Hematopoietic multipotent progenitor cell treated with erythropoietin and hydrocortisone succinate and interleukin-3 and kit ligand, for 15 days (in vitro differentiated cells): ENCODE results near the gene SRI.

Experiments
- DNase-seq: peaks from one replicate; pipeline ENCODE4 v3.0.0-alpha.2; 2015; ENCODE audit warnings: low spot score

Gene SRI

DNA sequence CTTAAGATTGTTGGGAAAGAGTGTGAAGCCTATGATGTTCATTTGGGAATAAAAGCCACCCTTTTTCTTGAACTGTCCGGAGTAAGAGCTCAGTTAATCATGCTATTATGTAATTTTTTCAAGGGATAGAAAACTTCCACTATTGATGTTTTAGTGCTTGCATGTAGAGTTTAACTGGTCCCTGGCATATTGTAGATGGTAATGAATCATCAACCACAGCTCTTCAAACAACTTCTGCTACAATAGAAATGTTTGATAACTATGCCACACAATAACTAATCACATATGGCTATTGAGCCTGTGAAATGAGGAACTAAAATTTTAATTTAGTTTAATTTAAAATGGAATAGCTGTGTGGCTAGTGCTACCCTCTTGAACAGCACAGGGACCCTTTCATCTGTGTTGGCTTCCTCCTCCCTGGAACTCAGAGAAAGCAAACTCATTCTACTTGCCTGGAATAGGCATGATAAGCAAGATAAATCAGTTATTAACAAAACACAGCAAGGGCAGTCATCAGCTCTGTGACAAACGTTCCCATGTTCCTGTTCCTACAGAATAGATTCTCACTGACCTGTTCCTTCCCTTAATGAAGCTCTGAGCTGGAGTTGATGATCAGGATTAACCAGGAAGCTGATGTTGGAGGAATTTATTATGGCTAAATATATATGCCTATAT is 4.9 kb upstream of the SRI start:
- DNase-seq = no peak

DNA sequence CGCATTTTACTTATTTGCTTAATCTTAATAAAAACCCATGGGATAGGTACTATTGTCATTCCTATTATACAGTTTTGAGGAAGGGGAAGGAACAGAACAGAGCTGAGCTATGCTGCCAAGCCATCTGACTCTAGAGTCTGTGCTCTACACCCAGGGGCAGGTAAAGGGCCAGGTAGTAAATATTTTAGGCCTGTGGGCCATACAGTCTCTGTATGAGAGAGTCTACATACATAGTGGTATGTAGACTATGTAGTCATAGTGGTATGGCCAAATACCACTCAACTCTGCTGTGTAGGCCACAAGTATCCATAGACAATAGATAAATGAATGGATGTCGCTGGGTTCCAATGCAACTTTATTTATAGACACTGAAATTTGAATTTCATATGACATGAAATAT is 3.4 kb upstream of the SRI start:
- no peak for DNase-seq

DNA sequence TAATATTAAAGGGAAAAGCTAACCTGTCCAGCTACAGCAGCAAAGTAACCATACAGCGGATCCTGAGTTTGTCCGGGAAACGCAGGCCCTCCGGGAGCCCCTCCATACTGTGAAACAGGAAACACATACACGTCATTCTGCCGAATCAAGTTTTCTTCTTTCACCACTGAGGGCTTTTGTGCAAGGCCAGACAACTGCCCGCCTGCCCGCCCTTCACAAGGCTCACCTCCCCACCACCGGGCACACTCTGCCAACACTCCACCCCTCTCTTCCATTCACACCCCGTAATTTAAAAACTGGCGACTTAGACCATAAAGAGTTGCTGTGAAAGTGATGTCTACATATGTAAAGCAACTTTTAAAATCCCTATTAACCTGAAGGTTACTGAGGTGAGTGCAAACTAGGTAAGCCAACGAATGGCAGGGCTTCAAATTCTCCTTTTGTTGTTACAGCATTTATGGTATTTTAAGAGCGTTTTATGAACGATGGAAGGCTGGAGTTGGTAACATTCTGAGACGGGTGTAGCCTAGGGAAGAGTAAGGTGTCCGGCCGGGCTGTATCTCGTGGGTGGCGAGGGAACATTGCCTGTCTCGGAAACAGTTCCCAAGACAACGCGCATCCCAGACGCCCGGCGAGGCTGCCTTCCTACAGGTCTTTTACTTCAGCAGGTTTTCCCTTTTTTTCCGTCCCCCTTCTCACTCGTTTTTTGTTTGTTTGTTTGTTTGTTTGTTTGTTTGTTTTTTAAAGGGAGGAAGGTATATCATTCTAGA is 817 bp downstream of the SRI start:
- peak; percentile 54 for DNase-seq

DNA sequence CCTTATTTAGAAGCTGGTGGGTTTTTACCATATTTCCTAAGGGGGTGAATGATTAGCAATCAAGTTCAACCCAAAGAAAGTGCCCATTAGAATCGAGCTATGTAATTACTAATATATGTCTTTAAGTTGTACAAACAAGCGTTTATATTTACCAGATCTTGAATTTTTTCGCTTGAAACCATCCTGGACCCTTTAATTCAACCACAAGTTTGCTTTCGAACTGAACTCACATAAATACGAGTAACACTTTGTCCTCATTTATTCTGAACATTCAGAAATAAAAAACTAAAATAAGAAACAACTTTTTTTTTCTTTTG is 1.5 kb downstream of the SRI start:
- no peak for DNase-seq

DNA sequence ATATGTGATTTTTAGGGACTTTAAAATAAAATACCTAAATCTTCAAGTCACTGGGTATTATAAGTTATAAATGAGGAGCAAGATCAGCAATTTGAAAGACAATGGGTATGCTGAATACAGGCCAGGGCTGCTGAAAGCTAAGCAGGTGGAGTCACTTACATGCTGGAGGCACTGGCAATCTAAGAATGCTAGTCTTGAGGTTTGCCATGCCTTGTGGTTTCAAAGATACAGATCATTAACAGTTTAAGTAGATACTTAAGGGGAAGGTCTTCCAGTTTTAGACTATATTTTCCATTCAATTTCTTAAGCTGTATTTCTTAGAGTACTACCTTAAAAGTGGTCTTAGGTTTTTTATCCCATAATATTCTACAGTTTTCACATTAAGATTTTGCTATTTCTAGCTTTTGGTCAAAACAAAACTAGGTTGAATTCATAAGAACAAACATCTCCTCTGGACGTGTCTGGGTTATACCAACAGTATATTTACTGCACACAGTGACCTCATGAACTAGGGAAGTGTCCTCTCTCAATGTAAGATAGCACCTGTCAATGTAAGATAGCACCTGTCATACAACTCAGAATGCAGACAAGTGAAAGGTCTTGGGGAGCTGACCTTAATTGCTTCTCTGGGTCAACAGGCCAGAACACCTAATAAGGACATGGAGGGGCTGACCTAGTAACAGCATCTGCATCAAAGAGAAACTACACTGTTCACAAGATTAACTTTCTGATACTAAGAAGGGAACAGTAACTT is 2.0 kb downstream of the SRI start:
- DNase-seq = peak; percentile 27

DNA sequence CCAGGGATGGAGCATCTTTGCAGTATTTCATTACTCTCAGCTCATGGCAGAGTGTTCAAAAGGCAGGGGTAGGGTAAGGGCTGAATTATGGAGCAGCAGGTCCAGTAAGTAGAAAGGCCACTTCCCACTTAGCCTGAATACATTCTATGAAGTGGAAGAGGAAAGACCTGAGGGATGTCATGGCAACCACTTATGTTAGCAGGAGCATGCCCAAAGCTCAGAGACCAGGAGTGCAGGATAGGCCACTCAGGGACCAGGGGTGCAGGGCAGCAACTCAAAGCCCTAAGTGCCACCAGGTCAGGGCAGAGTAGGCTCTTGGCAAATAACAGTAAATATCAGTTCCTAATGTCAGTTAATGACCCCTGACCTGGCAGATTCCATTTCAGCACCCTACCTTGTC is 3.6 kb downstream of the SRI start:
- no peak for DNase-seq

DNA sequence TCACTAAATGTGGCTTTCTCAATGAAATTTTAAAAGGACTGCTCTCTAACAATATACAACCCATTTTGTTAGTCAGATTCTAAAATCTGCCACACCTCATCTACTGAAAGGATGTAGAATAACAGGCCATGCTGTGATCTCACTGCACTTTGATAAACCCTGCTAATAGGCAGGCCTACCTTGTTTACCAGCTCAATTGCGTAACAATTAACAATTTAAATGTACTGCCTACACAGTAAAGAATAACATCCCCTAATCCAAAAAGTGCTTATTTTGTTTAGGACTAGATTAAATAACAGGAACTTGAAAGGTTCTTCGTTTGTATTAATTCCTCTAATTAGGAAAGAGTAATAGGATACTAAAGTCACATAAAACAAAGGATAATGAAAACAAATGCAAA is 4.5 kb downstream of the SRI start:
- DNase-seq = no peak

DNA sequence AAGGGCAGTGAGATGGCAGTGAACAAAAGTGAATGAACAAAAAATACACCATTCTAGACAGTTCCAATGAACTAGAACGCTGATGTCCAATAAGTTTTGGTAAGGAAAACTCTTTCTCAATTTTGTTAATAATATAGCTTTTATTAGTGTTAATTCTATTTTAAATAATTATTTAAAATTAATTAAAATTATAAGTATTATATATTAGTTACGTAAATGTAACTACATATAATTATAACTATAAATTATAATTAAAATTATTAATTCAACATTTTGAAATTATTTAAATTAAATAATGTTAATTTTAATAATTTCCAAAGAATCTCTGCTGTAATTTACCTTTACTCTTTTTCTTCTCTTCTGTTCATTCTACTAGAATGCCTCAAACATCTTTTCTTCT is 5.4 kb downstream of the SRI start:
- DNase-seq = no peak

DNA sequence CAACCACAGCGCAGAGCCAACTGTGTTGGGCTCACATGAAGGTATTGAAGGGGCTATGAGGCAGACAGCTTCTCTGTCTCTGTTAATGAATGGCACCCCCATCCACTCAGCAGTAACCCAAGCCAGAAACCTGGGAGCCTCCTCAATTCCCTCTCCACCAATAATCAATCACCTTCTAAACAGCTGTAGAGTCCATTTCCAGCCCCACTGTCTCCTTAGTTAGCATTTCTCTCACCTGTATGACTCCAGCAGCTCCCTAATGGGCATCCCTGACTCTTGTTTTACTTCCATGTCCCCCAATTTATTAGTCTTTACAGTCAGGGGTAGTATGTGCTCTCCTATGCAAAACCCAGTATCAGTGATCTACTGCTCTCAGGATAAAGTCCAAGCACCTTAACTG is 6.9 kb downstream of the SRI start:
- DNase-seq = no peak

DNA sequence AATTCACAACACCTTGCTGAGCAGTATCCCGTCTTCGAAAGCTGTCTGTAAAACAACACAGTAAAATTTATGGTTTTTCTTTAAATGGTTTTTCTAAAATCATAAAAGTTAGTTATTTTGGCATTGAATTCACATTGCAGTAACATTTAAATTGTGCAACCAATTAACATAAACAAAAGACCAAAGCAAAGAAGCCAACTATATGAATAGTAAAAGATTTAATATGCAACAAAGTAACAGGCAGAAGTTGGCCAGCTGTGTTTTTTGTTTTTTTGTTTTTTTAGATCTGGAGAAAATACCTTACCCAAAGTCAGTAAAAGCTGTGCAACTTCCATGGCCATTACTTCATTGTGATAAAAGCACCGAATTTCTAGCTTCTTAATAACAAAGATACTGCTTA is 11.3 kb downstream of the SRI start:
- DNase-seq = no peak

DNA sequence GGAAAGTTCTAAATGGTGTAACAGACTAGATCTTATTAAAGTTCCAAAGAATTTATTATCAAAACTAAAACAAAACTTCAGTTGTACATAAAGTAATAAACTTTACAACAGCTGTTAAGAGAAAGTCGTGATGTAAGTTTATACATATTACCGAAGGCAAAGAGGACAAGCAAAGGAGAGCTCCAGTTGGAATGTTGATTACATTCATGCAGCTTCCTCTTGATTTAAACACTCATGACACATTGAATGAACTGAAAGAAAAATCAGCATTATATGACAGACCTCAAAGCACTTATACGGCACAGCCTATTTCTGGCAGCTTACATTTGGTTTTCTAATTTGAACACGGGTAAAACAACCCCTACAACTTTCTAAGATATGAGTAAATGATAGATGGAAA is 13.6 kb downstream of the SRI start:
- DNase-seq = no peak

DNA sequence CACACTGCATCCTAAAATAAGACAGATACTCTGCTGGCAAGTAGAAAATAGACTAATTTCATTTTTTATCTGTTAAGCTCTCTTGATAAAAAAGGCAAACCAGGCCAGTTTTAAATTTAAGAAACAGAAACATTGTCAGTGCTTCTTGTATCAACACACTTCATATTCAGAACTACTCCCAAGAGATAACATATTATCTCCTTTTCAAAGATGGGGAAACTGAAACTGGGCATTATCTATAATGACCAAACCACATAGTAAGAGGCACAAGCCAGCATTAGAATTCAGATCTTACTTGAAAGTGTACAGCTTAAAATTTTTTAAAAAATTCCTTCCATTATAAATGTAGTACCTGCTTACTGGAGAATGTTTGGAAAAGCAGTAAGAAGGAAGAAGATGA is 14.7 kb downstream of the SRI start:
- peak; percentile 66 for DNase-seq

DNA sequence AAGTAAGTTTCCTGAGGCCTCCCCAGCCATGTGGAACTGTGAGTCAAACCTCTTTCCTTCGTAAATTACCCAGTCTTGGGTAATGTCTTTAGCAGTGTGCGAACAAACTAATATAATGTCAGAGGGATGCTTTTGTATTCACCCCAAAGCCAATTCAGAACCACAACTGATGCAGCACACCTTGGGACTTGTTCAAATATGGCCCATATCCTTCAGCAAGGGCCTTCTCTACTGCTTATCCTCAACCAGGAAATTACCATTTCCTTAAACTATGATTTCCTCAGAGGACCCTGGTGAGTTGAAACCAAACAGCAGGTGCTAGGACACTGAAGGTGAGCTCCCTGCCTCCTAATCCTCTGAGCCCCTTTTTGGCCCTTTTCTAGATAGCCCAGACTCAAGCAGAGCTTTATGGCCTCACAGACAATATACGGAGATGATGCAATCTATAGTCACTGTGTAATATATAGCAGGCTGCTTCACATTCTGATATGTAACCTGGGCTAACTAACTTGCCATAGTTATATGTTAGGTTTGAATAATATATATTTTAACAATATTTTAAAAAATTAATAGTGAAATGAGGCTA is 15.2 kb downstream of the SRI start:
- peak; percentile 54 for DNase-seq

DNA sequence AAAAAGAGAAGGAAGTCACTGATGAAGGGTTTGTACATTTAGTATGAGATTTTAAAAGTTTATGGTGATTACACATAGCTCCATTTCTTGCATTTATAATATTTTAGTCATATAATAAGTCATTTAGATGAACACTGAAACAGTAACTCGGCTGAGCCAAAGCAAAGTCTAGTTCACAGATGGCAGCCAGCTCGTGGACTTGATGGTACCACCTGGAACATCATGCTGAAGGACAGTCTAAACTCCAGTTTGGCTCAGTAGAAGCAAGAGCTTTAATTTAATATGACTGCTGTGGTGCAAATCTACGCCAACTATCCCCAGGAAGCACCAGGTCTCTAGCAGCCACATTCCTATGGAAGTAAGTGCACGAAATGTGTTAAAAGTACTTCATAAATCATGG is 16.4 kb downstream of the SRI start:
- no peak for DNase-seq

DNA sequence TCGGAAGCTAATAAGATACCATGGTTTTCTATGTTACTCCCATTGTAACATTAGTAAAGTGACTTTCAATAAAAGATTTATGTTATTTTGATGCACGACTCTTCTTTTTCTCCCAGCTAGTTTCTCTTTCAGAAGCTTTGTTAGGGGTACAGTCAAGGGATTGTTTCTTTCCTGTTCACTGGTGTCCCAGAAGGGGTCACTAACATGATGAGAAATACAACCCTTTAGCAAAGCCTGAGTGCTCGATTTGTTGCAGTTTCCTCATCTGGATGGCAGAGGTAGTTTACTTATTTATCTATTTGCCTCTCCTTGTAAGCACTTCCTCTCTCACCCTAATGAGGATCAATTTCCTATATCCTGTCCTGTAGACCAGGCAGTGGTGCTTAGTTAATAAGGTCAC is 17.0 kb downstream of the SRI start:
- no peak for DNase-seq

DNA sequence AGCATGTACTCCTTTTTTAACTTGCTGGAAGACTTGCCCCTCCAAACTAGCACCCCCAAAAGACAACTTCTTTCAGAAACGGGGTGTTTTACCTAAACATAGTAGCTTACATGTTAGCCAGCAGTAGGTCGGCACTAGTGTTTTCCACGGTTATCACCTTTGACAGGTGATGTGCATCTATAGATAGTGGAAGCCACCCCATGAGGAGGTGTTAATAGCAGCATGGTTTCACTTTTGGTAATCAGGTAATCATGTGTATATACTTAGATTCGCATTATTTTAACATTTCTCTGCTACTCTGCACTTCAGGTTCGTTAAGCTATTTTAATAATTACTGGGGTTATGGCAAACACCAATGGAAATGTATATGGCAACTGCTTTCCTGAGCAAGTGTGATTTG is 17.6 kb downstream of the SRI start:
- no peak for DNase-seq

DNA sequence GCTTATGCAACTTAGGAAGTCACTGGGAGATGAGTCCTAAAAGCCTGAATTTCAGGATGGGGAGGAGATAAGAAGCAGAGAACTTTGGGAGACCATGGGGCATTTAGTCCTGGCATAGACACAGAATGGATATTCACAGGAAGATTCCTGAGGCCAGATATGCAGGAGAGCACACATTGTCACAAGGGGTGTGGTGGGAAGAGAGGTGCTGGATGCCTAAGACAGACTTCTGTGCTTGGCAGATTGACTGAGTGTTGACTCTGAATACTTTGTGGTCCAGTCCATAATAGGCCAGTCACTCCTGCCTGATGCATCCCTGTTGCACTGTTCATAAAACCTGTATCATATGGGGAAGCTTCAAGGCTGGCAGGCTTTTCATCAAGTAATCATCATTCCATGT is 18.5 kb downstream of the SRI start:
- DNase-seq = no peak

DNA sequence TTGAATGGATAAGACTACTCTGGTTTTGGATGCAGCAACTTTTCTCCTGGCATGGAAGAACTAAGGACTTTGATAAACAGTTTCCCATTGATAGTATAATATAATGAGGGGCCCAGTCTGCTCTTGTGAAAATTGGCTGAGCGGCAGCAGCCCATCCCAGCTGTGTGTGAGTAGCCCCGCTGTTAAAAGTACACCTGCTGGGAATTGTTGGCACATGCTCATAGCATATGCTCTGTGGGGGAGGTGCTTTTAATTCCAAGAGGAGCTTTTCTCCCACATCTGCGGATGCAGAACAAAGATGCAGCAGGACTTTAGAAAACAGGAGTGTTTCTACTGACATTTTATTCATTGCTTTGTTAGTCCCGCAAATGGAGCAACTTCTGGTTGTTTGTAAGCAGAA is 19.0 kb downstream of the SRI start:
- DNase-seq = no peak

DNA sequence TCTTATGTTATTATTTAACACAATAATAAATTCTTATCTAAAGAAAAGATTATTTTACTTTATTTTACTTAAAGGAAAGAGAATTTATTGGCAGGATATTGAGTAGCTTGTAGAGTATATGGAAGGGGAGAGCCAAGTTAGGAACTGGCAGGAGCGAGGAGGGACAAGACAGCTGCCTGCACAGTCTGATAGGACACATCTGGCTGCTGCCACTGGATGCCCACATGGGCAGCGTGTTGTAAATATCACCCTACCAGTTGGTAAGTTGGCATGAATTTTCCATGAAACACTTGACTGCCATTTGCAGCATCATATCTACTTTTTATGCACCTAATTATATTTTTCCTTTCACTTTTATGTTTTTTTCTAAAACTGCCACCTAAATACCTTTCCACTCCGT is 19.6 kb downstream of the SRI start:
- peak; percentile 22 for DNase-seq

DNA sequence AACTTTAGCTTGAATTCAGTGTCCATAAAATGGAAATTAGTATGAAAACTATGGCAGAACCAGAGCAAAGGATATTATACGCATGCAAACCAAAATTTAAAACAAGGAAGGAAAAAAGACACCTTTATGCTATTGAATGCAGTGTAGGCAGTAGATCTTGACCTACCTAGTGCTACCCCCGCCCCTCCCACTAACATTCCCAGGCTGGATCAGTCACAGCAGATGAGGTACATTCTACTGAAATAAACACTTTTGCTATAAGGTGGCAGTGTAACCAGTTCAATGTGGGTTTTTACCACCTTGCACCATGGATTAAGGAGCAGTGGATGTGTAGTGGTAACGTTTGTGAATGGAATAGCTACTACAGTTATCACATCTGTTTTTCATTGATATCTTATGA is 27.9 kb downstream of the SRI start:
- no peak for DNase-seq

DNA sequence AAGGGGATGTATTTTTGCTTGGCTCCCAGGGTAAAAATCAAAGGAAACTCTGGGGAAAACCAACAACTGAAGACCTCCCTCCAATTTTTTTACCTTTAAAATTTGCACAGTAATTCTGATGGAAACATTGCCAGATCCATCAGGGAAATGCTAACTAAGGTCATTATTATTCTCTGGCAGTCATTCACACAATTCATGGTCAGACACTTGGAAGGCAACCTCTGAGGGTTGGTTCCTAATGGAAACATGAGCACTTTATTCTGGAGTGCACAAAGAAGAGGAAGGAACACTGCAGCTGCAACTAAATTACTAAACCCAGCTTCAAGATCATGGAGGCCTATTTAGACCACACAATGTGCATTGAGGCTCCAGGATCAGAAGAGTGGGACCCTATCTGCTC is 34.2 kb downstream of the SRI start:
- no peak for DNase-seq

DNA sequence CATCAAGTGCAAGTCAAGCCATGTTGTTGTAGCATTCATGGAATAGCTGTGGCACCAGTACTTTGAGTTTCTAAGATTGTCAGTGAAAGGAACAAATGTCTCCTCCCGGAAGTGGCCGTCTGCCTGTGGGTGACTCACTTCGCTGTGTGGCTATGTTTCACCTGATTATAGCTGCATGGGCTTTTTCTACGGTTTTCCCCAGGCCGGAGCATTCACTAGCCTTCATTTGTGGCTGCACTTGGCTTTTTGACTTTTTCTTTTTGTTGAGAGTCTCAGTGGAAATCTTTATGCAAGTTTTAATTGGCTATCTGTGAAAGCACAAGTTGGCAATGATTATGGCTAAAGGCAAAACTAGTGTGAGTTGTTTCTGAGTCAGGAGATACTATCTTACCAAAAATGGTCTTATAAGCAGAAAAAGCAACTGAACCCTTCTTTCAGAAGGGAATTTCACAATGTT is 35.0 kb downstream of the SRI start:
- DNase-seq = no peak

DNA sequence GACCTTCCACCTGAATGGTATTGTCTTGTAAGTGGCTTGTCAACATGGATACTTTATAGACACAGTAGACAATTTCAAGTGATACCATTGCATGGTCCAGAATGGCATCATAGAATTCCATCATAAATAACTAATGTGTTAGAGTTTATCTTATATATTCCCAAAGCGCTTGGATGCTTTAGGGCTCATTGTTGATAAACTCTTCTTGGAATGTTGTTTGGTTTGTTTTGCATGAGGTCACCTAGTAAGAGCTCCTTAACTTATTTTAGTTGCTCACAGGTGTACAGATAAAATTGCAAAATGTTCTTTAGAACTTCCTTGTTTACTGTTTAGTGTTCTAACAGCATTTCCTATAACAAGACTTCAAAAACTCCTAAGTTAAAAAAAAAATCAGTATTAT is 36.8 kb downstream of the SRI start:
- no peak for DNase-seq
